COLO668 (cell line): ENCODE measurements around the gene DUSP11.
"Not testable (repeated sequence)": the region's sequence is repeated elsewhere in the genome, so short reads cannot be mapped to it uniquely, and the experiment has no call there.

Experiments used
- DNase-seq: peaks from one replicate; lab custom pipeline; 2025; ENCODE audit not compliant: unreplicated experiment; lab: John Stamatoyannopoulos, UW

The DUSP11 gene

DNA sequence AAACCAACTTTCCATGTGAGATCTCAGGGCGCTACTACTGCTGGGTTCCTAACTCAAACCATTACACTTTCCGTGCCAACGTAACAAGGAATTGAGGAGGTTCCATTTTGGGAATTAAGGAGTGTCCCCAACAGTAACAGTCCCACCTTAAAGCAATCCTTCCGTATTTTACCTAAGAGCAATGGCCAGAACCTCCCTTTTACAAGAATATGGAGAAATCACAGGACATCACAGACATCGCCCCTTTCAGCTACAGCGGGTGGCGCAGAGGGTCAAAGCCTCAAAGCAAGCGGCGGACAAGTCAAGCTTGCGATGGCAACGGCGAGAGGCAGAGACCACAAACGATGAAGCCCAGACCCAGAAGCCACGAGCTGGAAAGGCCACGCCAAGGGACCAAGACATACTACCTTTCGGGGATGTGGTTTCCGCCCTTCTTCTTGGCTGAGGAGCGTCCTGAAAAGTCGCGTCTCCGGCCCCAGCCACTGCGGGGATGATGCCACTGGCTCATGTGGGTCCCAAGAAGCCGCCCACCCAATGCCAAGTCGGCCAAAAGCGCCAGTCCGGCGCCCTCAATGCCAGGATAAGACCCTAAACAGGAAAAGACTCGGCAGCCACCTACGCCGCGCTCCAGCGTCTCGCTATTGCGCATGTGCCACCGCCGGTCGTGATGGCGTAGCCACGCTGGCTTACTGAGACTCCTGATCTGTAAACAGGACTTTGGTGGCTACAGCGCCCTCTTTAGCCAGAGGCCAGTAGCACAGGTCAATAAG, at the start of gene DUSP11:
DUSP11 (minus strand) TSS at position 637 of the 770 bp plus-strand sequence; CDS start at position 508, 129 bp downstream.
- peak; percentile 94 for DNase-seq

DNA sequence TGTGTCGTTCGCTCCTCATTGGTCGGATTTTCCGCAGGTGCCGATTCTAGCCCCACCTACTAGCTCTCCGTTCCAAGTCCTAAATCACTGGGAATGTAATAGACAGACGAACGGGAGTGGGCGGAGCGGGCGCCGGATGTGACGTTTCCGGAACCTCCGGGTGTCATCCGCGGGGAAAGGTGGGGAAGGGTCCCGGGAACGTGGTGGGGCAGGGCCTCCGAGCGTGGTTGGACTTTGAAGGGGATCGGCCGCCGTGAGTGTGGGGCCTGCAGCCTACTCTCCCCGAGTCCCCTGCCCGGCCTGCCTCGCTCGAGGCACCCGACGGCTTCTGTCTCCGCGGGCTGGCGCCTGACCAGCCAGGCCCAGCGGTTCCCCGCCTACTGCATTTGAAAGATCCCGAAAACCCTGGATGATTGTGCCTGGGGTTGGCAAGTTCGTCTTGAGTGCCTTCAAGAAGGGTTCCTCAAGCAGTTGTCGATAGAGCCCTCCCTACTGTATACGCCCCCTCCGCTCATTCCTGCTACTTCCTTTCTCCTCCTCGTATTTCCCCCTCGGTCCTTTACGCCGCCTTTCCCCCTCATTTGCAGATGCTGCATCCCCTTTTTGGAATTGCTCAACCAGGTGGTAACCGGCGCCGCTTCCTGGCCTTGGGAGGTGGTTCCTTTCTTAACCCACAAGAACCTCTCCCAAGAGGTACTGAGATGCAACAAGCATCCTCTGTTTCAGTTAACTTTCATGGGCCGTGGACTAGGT, 49.1 kb upstream of the DUSP11 start, which contains the start of gene STAMBP:
STAMBP (plus strand) TSS at position 144 of the 753 bp plus-strand sequence. CDS start 1,896 bp downstream, outside the sequence.
- DNase-seq = peak; percentile 95

DNA sequence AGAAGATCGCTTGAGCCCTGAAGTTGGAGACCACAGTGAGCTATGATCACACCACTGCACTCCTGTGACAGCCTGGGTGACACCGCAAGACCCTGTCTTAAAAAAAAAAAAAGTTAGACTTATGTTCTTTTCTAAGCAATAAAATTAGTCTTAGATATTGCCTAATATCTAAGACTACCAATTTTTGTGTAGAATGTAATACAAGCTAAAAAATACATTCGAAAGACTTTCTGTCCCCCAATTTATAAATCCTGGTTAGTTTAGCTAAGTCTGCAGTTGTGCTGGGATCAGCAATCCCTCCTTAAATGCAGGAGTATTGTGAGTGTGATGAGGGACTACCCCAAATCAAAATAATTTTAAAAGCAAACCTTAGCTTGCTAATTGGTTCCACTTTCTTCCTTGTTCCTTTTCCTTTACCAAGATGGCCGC, 48.5 kb upstream of the DUSP11 start:
- DNase-seq = no peak

DNA sequence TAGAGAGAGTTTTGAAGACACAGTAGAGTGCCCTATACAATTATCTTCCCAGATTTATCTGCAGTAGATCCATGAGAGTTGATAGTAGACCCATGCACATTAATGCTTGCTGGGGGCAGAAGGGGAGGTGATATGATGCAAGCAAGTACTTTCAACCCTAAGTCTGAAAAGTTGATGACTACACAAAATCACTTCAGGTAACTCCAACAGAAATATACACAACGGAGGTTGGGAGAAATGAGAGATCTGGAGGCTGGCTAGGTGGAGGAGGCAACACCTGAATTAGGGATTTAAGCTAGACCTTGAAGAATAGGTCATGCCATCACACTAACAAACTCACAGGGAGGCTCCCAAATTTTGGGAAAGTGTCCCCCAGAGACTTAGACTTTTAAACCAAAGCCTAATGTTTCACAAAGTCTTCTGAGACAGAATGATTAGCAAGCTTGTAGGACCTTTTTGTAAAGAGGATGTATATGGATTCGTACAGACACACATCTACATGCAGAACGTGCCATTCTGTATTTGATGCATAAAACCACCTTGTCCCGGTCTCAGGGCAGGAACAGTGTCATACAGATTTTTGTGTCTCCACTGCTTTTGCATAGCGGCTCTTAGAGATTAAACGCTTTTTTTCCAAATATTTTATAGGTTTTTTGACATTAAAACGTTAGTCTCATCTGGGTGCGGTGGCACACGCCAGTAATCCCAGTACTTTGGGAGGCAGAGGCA, 47.9 kb upstream of the DUSP11 start:
- no peak for DNase-seq

DNA sequence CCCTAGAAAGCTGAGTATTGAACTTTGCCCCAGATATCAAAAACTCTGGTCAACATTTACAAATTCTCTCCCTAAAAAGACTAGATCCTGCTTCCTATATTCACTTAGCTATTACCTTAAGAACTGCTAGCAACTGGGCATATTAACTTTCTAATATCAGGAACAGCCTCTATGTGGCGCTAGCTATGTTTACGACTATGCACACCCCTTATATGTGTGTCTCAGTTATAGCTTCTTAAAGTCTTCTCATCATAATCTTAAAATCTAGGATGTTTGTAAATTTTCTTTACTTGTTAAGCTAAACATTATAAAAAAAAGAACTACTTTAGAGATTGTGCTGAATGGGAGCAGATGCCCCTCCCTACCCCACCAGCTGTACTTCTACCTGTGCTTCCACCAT, 47.1 kb upstream of the DUSP11 start:
- no peak for DNase-seq

DNA sequence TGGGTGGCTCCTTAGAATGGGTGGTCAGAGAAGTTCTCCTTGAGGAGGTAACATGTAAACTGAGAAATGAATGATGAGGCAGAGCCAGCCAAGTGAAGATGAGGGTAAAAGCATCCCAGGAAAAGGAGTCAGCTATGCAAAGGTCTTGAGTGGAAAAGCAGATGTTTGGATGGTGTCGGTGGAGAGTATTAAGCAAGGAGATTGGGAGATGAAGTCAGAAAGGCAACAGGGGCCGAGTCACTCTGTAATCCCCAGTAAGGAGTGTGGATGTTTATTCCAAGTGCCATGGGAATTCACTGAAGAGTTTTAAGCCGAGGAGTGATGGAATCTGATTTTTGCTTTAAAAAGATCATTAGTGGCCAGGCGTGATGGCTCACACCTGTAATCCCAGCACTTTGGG, 45.5 kb upstream of the DUSP11 start:
- no peak for DNase-seq

DNA sequence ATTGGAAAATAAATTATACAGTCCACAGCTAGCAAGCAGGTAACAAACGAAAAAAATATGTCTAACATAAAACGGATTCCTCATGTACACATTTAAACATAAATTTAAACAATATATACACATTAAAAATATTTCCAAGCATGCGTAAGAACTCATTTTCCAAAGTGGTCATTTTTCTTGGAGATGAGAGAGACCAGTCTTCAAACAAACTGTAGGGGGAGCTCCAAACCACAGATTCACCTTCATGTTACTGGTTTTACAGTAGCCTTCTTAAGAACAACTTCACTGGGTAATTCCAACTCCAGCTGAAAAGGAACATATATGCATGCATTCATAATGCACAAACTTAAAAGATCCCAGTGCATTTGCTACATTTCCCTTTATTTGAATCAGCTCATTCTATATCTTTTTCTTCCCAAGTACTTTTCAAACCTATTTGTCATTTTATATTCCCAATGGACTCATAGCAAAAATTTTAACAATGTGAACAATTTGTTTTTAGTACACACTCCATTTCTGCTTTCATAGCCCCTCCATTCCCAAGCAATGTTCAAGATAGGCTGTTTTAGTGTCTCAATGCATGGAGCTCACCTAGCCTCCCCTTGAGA, 44.1 kb upstream of the DUSP11 start:
- peak; percentile 27 for DNase-seq

DNA sequence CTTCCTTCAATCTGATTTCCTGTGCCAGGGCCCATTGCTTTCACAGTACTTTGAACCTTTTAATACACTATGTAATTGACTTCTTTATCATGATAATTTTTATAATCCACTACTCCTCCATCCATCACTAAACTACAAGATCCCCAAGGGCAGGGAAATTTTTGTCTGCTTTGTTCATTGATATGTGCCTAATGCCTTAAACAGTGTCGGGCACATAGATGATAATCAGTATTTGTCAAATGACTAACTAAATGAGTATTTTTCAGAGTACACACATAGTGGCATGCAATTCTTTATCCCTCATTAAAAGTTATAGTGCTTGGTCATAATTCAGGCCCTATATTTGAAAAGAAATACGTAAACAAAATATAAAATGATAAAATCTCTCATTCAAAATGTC, 43.5 kb upstream of the DUSP11 start:
- no peak for DNase-seq

DNA sequence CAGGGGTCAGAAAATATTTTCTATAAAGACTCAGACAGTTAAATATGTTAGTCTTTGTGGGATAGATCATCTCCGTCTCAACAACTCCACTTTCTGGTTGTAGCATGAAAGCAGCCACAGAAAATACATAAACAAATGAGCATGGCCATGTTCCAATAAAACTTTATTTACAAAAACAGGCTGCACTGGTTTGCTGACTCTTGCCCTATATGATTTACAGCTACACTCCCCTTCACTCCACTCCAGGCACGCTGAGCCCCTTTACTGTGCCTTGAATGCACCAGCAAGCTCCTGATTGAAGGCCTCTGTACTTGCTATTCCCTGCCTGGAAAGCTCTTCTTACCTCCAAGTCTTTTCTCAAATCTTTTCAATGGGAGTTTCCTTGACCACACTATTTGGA, 43.1 kb upstream of the DUSP11 start:
- no peak for DNase-seq

DNA sequence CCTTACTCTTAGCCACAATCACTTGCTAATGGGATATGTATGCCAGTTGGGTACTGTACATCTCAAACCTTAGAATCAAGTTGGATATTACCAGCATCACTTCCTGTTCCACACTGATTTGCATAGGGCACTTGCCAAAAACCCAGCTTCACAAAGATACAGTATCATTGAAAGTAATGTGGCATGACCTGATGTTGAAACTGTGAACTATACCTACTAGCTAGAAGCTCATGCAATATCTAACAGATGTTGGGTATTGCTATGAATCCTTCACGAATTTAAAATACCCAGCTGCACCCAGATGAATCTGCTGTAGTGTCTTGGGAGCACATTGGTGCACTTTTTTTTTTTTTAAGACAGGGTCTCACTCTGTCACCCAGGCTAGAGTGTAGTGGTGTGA, 42.4 kb upstream of the DUSP11 start:
- no peak for DNase-seq

DNA sequence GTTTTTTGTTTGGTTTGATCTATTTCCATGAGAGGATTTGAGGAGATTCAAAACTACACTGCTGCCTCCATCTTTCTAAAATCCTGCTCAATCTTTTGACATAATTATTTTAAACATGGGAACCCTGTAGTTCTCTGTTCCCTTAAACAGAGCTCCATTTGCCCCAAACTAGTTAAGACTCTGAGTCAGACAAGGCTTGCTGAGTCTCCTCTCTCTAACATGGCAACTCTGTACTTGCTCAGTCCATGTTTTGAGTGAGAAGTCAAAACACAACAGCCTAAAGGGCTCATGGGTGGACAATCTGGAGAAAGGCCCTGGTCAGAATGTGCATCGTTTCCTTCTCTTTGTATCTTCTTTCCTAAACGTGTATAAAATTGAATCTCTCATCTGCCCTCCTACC, 41.8 kb upstream of the DUSP11 start:
- DNase-seq = no peak

DNA sequence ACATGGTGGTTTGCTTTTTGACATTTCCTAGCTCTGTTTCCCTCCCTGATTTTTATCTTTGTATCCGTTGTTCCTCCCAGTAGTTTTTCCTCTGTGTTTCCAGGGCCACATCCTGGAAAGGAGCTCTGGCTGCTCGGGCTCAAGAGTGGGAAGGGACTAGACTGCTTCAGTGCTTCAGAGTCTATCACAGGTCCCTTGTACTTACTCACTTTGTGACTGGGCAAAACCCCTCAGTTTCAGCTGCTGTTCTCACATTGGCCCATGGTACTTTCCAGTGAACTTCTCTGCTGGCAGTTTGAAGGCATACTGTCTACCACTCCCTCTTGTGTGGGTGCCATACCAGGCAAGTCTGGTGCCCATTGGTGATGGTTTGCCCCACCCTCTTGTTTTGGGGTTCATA, 41.3 kb upstream of the DUSP11 start:
- DNase-seq = no peak

DNA sequence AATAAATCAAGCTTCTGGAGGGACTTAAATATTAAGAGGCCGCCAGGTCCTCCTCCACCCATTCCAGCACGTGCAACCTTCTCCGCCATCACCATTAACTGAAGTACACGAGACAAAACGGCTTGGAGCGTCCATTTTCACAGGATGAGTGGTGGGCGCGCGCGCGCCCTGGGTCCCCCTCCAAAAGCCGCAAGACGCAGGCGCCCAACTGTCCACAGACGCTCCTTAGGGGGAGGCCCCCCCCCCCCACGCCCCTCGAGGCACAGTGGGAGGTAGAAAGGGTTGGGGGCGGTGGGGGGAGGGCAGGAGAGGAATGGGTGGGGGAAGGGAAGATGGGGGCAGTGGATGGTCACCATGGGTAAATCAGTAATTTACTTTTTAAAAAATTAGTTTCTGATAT, 38.4 kb upstream of the DUSP11 start:
- DNase-seq = no peak

DNA sequence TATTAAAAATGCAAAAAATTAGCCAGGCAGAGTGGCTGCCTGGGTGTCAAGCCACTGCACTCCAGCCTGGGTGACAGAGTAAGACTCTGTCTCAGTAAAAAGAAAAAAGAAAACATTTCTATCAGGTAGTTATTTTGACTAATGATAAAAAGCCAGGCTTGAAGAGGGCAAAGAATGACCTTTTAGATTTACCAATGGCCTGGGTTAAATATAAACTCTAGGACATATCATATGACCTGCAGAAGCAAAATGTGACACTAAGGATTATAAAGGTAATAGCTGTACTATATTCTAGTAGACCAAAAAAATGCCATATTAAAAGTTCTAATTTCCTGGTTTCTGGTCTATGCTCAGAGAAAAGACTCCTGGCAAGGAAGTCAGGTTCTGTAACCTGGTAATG, 32.7 kb upstream of the DUSP11 start:
- DNase-seq = no peak

DNA sequence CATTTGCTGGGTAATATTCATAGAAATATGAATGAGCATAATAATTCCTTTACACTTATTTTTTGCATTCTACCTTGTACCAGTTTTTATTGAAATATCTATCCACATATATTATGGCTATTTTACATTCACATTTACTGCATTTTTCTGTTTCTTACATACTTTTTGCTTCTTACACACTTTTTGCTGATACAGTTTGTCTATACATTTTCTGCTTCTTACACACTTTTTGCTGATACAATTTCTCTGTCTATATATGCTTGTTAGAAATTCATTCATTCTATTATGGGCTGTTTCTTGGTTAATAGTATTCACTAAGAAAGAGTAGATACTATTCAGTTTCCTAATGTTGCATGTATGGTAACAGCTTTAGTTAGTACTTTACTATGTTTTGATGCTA, 32.0 kb upstream of the DUSP11 start:
- no peak for DNase-seq

DNA sequence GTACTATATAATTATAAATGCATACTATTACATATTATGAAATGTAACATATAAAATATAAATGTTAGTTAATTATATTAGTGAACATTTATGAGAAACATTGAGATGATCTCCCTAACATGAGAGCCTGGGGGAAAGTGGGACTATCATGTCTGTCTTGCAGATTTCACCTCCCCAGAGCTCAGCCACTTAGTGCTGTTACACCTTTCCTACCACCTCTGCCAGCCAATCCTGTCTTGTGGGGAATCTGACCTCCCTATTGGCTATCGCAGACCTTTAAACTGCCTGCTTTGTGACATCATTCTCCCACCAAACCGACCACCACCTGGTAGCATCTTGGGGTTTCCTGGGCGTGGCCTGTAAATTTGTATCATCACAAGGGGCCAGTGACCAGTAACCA, 4.0 kb upstream of the DUSP11 start, which contains the start of gene C2orf78:
C2orf78 (plus strand) TSS at position 301 of the 400 bp plus-strand sequence. CDS start 127 bp downstream, outside the sequence.
- DNase-seq = not testable (repeated sequence)

DNA sequence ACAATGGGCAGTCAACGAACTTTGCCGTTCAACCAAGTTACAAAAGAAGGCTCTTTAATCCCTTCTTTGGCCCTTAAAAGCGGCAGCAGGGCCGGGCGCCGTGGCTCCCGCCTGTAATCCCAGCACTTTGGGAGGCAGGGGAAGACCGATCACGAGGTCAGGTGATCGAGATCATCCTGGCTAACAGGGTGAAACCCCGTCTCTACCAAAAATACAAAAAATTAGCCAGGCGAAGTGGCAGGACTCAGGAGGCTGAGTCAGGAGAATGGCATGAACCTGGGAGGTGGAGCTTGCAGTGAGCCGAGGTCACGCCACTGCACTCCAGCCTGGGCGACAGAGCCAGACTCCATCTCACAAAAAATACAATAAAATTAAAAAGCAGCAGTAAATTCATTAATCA, 3.5 kb upstream of the DUSP11 start:
- not testable (repeated sequence) for DNase-seq

DNA sequence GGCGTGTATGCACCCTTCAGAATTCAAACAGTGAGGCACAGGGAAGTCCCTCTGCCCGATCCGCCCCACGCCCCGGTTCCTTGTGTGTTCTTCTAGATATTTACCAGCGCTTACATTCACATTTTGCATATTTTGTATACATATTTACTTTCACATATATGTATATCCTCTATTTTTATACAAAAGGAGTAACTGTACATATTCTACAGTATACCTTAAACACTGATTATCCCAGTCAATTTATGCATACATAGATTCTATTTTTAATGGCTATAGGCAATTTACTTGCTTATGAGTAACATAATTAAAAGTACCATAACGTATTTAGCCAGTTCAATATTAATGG, 307 bp upstream of the DUSP11 start:
- no peak for DNase-seq

DNA sequence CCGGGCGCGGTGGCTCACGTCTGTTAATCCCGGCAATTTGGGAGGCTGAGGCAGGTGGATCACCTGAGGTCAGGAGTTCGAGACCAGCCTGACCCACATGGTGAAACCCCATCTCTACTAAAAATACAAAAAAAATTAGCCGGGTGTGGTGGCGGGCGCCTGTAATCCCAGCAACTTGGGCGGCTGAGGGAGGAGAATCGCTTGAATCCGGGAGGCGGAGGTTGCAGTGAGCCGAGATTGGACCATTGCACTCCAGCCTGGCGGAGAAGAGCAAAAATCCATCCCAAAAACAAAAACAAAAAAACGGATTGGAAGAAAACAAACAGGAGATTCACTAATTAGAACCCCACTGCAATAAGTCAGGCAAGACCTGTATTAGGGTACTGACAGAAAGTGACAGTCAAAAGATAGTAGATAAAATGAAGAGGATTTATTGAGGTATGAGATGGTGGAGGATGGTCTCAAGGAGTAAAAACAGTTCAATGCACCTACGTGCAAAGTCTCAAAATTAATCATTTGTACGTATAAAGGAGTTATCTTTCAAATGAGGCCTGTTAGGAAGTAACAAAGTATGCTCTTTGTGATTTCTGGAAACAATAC, 936 bp downstream of the DUSP11 start:
- not testable (repeated sequence) for DNase-seq

DNA sequence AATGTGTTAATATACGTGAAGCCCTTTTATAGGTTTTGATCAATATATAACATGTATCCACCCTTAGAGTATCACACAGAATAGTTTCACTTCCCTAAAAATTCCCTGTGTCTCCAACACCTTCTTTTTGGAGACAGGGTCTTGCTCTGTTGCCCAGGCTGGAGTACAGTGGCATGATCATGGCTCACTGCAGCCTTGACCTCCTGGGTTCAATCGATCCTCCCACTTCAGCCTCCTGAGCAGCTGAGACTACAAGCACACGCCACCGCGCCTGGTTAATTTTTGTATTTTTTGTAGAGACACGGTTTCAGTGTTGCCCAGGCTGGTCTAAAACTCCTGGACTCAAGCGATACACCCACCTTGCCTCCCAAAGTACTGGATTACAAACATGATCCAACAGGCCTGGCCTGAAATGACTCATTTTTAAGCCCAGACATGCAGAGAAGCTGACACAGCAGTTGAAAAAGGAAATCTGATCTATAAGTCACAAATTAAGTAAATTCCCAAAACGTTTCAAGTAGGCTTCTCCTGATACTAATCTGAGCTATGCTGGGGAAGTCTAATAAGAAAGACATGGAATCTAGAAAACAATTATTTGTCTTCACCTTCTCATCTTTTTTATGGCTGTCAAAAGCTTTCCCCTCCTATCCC, 2.9 kb downstream of the DUSP11 start:
- DNase-seq = no peak
